ENCODE data around the gene ADPRS. TPM values are rescaled to one million over a fixed set of nuclear protein-coding genes. Genes with fewer than 3 reads are reported as not detected.

The ADPRS gene
- total RNA-seq, 1 donor from 2014 or later = 28.1 TPM

- Mint-ChIP-seq H3K36me3 (peaks cover 17% of the 10 kb centered on the region), H3K9me3 (peaks cover 2% of the 10 kb centered on the region), H3K27ac (peak overlapping the region; percentile 90), H3K4me1 (peaks cover 44% of the 10 kb centered on the region), H3K27me3 (ENCODE audit: insufficient read depth, low read depth) (peaks cover 8% of the 10 kb centered on the region), H3K4me3 (peak overlapping the region; percentile 72)
- Histone ChIP-seq H3K4me3 (no peak overlapping the region), H3K4me2 (no peak overlapping the region), H3K27me3 (no peaks in the 10 kb centered on the region), H3K4me1 (peaks cover 11% of the 10 kb centered on the region), H3K36me3 (no peaks in the 10 kb centered on the region), H3K79me2 (ENCODE audit: low read depth) (peaks cover 22% of the 10 kb centered on the region), H3K9me3 (ENCODE audit: low read depth) (no peaks in the 10 kb centered on the region), H3K9ac (no peak overlapping the region), H2AFZ (replicated peaks) (no peak overlapping the region), H3F3A (ENCODE audit: low read depth) (peaks cover 12% of the 10 kb centered on the region), H4K20me1 (ENCODE audit: low read depth) (peaks cover 10% of the 10 kb centered on the region), H3K27ac (no peak overlapping the region)
- TF ChIP-seq EZH2phosphoT487 (IDR thresholded peaks at IDR 0.05) (no peak), EZH2 (IDR thresholded peaks at IDR 0.05) (no peak), CTCF (IDR thresholded peaks at IDR 0.05) (no peak)
- DNase-seq (ENCODE audit: low spot score) = no peak
Measured at GRCh38 chr1:36087233-36088123, 1.2 kb upstream of the ADPRS start.

- peaks cover 10% of the 10 kb centered on the region for H3F3A ChIP-seq (ENCODE audit: low read depth)
- no peaks in the 10 kb centered on the region for H3K9me3 ChIP-seq (ENCODE audit: low read depth)
- peaks cover 18% of the 10 kb centered on the region for H3K36me3 Mint-ChIP-seq
- H3K27ac ChIP-seq = no peak overlapping the region
- peak overlapping the region; percentile 70 for H3K4me3 Mint-ChIP-seq
- H3K79me2 ChIP-seq (ENCODE audit: low read depth) = peaks cover 22% of the 10 kb centered on the region
- peaks cover 40% of the 10 kb centered on the region for H3K4me1 Mint-ChIP-seq
- peak overlapping the region; percentile 78 for H3K4me3 ChIP-seq
- H3K27ac Mint-ChIP-seq = no peak overlapping the region
- peaks cover 2% of the 10 kb centered on the region for H3K9me3 Mint-ChIP-seq
- peak overlapping the region; percentile 56 for H3K4me2 ChIP-seq
- no peaks in the 10 kb centered on the region for H3K36me3 ChIP-seq
- no peak for TF ChIP-seq EZH2phosphoT487 (IDR thresholded peaks at IDR 0.05)
- no peak for TF ChIP-seq CTCF (IDR thresholded peaks at IDR 0.05)
- TF ChIP-seq EZH2 (IDR thresholded peaks at IDR 0.05) = no peak
- H3K9ac ChIP-seq = no peak overlapping the region
- peaks cover 8% of the 10 kb centered on the region for H3K27me3 Mint-ChIP-seq (ENCODE audit: insufficient read depth, low read depth)
- no peaks in the 10 kb centered on the region for H3K27me3 ChIP-seq
- H4K20me1 ChIP-seq (ENCODE audit: low read depth) = peaks cover 10% of the 10 kb centered on the region
- no peak for DNase-seq (ENCODE audit: low spot score)
- peaks cover 11% of the 10 kb centered on the region for H3K4me1 ChIP-seq
- H2AFZ ChIP-seq (replicated peaks) = peak overlapping the region; percentile 53
Measured at GRCh38 chr1:36088265-36088576, 471 bp upstream of the ADPRS start.

GRCh38 chr1:36089393-36090121, 865 bp downstream of the ADPRS start:
- H3K9ac ChIP-seq = peak overlapping the region; percentile 71
- peak overlapping the region; percentile 87 for H3K4me2 ChIP-seq
- no peak overlapping the region for H3K27ac ChIP-seq
- peaks cover 5% of the 10 kb centered on the region for H3F3A ChIP-seq (ENCODE audit: low read depth)
- H3K36me3 ChIP-seq = no peaks in the 10 kb centered on the region
- Mint-ChIP-seq H3K27ac (peak overlapping the region; percentile 96), H3K27me3 (ENCODE audit: insufficient read depth, low read depth) (peaks cover 3% of the 10 kb centered on the region), H3K4me3 (peak overlapping the region; percentile 97), H3K4me1 (peaks cover 35% of the 10 kb centered on the region), H3K9me3 (peaks cover 2% of the 10 kb centered on the region), H3K36me3 (peaks cover 21% of the 10 kb centered on the region)
- H2AFZ ChIP-seq (replicated peaks) = peak overlapping the region; percentile 82
- peak overlapping the region; percentile 78 for H3K4me3 ChIP-seq
- no peaks in the 10 kb centered on the region for H3K27me3 ChIP-seq
- no peaks in the 10 kb centered on the region for H3K9me3 ChIP-seq (ENCODE audit: low read depth)
- H3K79me2 ChIP-seq (ENCODE audit: low read depth) = peaks cover 22% of the 10 kb centered on the region
- peaks cover 10% of the 10 kb centered on the region for H4K20me1 ChIP-seq (ENCODE audit: low read depth)
- peaks cover 6% of the 10 kb centered on the region for H3K4me1 ChIP-seq
- TF ChIP-seq EZH2 (IDR thresholded peaks at IDR 0.05) (no peak), EZH2phosphoT487 (IDR thresholded peaks at IDR 0.05) (no peak), CTCF (IDR thresholded peaks at IDR 0.05) (no peak)
- DNase-seq (ENCODE audit: low spot score) = peak; percentile 62
